Measurements from ENCODE around the gene FBLIM1. TPM values are rescaled to one million over a fixed set of nuclear protein-coding genes. Genes with fewer than 3 reads are reported as not detected.

The FBLIM1 gene
- total RNA-seq, 1 experiment from 2014 or later: 78.3 TPM

DNA sequence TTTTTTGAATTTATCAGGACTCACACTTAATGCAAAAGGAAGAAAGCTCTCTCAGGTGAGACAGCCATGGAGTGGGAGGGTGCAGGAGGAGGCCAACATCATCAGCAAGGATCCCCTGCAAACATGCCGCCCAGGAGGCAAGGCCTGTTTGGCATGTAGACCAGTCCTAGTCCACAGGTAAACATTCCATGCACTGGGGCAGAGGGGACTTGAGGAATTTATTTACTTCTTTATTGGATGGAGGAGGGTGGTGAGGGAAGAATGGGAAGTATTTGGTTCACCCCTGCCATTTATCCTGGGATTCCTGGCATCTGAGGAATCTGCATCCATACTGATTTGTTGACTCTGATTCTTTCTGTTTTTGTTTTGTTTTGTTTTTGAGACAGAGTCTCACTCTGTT is 50.4 kb downstream of the FBLIM1 start:
- H3K4me1 Mint-ChIP-seq: peaks cover 5% of the 10 kb centered on the region
- no peak for TF ChIP-seq CREM (CRISPR knock-in tag; IDR thresholded peaks at IDR 0.05)
- TF ChIP-seq, protein P1, sequence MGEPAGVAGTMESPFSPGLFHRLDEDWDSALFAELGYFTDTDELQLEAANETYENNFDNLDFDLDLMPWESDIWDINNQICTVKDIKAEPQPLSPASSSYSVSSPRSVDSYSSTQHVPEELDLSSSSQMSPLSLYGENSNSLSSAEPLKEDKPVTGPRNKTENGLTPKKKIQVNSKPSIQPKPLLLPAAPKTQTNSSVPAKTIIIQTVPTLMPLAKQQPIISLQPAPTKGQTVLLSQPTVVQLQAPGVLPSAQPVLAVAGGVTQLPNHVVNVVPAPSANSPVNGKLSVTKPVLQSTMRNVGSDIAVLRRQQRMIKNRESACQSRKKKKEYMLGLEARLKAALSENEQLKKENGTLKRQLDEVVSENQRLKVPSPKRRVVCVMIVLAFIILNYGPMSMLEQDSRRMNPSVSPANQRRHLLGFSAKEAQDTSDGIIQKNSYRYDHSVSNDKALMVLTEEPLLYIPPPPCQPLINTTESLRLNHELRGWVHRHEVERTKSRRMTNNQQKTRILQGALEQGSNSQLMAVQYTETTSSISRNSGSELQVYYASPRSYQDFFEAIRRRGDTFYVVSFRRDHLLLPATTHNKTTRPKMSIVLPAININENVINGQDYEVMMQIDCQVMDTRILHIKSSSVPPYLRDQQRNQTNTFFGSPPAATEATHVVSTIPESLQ (CRISPR knock-in tag; IDR thresholded peaks at IDR 0.05): no peak
- TF ChIP-seq, protein P2, sequence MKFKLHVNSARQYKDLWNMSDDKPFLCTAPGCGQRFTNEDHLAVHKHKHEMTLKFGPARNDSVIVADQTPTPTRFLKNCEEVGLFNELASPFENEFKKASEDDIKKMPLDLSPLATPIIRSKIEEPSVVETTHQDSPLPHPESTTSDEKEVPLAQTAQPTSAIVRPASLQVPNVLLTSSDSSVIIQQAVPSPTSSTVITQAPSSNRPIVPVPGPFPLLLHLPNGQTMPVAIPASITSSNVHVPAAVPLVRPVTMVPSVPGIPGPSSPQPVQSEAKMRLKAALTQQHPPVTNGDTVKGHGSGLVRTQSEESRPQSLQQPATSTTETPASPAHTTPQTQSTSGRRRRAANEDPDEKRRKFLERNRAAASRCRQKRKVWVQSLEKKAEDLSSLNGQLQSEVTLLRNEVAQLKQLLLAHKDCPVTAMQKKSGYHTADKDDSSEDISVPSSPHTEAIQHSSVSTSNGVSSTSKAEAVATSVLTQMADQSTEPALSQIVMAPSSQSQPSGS (CRISPR knock-in tag; IDR thresholded peaks at IDR 0.05; ENCODE audit: borderline replicate concordance, low read depth): no peak
- TF ChIP-seq CREB1 (CRISPR knock-in tag; IDR thresholded peaks at IDR 0.05): no peak
- no peak for TF ChIP-seq ZNF232 (CRISPR knock-in tag; IDR thresholded peaks at IDR 0.05)
- no peak for TF ChIP-seq NR1H2 (CRISPR knock-in tag; IDR thresholded peaks at IDR 0.05)
- TF ChIP-seq, protein P3, sequence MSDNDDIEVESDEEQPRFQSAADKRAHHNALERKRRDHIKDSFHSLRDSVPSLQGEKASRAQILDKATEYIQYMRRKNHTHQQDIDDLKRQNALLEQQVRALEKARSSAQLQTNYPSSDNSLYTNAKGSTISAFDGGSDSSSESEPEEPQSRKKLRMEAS (CRISPR knock-in tag; IDR thresholded peaks at IDR 0.05): no peak
- TF ChIP-seq ZBTB21 (CRISPR knock-in tag; IDR thresholded peaks at IDR 0.05; ENCODE audit: borderline replicate concordance): no peak
- TF ChIP-seq, protein P4, sequence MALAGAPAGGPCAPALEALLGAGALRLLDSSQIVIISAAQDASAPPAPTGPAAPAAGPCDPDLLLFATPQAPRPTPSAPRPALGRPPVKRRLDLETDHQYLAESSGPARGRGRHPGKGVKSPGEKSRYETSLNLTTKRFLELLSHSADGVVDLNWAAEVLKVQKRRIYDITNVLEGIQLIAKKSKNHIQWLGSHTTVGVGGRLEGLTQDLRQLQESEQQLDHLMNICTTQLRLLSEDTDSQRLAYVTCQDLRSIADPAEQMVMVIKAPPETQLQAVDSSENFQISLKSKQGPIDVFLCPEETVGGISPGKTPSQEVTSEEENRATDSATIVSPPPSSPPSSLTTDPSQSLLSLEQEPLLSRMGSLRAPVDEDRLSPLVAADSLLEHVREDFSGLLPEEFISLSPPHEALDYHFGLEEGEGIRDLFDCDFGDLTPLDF (CRISPR knock-in tag; IDR thresholded peaks at IDR 0.05): no peak
- no peak for TF ChIP-seq FOXK1 (CRISPR knock-in tag; IDR thresholded peaks at IDR 0.05)
- TF ChIP-seq, protein P5, sequence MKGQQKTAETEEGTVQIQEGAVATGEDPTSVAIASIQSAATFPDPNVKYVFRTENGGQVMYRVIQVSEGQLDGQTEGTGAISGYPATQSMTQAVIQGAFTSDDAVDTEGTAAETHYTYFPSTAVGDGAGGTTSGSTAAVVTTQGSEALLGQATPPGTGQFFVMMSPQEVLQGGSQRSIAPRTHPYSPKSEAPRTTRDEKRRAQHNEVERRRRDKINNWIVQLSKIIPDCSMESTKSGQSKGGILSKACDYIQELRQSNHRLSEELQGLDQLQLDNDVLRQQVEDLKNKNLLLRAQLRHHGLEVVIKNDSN (CRISPR knock-in tag; IDR thresholded peaks at IDR 0.05): no peak
- TF ChIP-seq, protein P6, sequence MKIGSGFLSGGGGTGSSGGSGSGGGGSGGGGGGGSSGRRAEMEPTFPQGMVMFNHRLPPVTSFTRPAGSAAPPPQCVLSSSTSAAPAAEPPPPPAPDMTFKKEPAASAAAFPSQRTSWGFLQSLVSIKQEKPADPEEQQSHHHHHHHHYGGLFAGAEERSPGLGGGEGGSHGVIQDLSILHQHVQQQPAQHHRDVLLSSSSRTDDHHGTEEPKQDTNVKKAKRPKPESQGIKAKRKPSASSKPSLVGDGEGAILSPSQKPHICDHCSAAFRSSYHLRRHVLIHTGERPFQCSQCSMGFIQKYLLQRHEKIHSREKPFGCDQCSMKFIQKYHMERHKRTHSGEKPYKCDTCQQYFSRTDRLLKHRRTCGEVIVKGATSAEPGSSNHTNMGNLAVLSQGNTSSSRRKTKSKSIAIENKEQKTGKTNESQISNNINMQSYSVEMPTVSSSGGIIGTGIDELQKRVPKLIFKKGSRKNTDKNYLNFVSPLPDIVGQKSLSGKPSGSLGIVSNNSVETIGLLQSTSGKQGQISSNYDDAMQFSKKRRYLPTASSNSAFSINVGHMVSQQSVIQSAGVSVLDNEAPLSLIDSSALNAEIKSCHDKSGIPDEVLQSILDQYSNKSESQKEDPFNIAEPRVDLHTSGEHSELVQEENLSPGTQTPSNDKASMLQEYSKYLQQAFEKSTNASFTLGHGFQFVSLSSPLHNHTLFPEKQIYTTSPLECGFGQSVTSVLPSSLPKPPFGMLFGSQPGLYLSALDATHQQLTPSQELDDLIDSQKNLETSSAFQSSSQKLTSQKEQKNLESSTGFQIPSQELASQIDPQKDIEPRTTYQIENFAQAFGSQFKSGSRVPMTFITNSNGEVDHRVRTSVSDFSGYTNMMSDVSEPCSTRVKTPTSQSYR (CRISPR knock-in tag; IDR thresholded peaks at IDR 0.05): no peak
- TF ChIP-seq ESRRA (CRISPR knock-in tag; IDR thresholded peaks at IDR 0.05; ENCODE audit: borderline replicate concordance): no peak
- TF ChIP-seq ZNF423 (CRISPR knock-in tag; IDR thresholded peaks at IDR 0.05): no peak
- TF ChIP-seq, protein P7, sequence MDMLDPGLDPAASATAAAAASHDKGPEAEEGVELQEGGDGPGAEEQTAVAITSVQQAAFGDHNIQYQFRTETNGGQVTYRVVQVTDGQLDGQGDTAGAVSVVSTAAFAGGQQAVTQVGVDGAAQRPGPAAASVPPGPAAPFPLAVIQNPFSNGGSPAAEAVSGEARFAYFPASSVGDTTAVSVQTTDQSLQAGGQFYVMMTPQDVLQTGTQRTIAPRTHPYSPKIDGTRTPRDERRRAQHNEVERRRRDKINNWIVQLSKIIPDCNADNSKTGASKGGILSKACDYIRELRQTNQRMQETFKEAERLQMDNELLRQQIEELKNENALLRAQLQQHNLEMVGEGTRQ (CRISPR knock-in tag; IDR thresholded peaks at IDR 0.05): no peak
- TF ChIP-seq, protein P8, sequence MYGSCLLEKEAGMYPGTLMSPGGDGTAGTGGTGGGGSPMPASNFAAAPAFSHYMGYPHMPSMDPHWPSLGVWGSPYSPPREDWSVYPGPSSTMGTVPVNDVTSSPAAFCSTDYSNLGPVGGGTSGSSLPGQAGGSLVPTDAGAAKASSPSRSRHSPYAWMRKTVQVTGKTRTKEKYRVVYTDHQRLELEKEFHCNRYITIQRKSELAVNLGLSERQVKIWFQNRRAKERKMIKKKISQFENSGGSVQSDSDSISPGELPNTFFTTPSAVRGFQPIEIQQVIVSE (CRISPR knock-in tag; IDR thresholded peaks at IDR 0.05; ENCODE audit: borderline replicate concordance): no peak
- ChIA-PET POLR2A (interaction anchor here (1.4 kb wide), 1 partner anchor 9 kb away, joined by 3 read pairs; no protein-coding TSS in a partner anchor), CTCF (interaction anchor here (0.8 to 1.0 kb wide), 2 partner anchors 17 to 68 kb away, joined by 3 to 8 read pairs; no protein-coding TSS in a partner anchor)
- DNase-seq (ENCODE audit: low spot score) (no peak), ATAC-seq (peak; percentile 91)
- H3K9me3 Mint-ChIP-seq: no peaks in the 10 kb centered on the region
- H3K36me3 Mint-ChIP-seq: no peaks in the 10 kb centered on the region
- no peaks in the 10 kb centered on the region; the same call in 1 of the 2 replicates for H3K27me3 Mint-ChIP-seq (ENCODE audit: low read depth)
- no peak overlapping the region for H3K4me3 Mint-ChIP-seq
- H3K27ac Mint-ChIP-seq: peak overlapping the region; percentile 78

Measured in WTC11 (cell line).